ENCODE data around the gene RPA3. TPM values are rescaled to one million over a fixed set of nuclear protein-coding genes. Genes with fewer than 3 reads are reported as not detected.

RPA3 gene
- total RNA-seq, 1 experiment from 2014 or later, result 52.7 TPM

GRCh38 chr7:7614018-7614741 is 104.2 kb downstream of the RPA3 start:
- DNase-seq (ENCODE audit: extremely low read depth, low read depth), result no peak

DNA sequence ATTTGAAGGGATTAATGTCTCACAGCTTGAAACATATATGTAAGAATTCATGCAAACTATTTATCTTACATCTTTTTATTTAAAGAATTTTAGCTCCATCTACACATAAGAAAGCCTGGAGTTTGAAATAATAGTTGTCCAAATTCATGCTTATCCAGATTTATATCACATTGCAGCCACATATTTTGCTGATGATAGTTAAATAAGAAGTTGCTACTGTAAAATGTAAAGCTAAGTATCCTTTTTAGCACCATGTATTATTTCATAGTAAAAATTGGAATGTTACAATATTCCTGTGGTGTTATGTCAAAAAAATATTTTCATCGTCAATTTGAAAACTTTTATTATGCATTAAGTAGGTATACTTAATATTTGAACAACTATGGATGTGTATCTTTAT is 105.2 kb downstream of the RPA3 start:
- DNase-seq (ENCODE audit: extremely low read depth, low read depth), result no peak

DNA sequence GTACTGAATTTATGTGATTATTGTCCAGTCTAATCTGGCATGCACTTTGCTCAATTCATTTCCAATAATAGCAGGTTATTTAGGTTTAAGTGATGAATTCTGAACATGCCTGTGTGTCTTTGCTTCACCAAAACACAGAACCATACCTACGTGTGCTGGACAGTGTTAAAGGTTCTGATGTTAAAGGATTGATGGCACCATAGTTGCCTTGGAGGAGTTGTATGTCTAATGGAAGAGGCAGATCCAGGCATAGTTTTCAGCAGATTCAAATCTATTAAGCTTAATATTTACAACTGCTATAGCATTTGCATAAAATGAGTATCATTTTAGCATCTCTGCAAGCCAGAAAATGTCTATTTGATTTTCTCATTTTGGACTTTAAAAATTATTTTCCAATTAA is 105.9 kb downstream of the RPA3 start:
- DNase-seq (ENCODE audit: extremely low read depth, low read depth), result no peak

DNA sequence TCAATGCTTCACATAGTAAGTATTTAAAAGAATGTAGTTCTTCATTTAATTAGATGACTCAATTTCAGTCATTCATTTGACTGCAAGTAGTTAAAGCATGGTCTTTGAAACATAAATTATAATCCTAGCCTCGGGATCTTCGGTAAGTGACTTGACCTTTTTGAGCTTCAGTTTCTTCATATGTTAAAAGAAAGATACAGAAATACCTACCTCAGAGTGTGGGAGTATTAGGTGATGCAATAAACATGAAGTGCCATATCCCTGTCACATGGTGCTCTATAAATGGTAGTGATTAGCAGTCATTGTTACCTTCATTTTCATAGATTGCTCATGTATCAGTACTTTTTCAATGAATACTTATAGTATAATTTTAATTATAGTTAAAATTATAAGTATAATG is 109.1 kb downstream of the RPA3 start:
- DNase-seq (ENCODE audit: extremely low read depth, low read depth), result no peak

DNA sequence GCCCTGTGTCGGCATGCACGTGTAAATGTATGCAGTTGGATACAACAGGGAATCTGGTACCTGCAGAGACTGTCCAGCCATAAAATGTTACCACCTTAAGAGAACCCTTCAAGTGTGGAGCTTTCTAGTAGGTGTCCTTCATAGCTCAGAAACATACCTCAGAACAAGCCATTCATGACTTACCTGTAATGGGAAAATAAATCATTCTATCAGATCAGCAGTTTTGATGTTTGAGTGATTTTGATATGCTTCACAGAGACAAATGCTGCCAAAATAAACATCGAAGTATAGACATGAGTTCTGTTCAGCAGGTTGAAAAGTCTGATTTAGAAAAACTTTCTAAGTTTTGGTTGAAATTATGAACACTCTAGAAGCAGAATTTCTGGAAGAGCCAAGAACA is 111.4 kb downstream of the RPA3 start:
- no peak for DNase-seq (ENCODE audit: extremely low read depth, low read depth)

DNA sequence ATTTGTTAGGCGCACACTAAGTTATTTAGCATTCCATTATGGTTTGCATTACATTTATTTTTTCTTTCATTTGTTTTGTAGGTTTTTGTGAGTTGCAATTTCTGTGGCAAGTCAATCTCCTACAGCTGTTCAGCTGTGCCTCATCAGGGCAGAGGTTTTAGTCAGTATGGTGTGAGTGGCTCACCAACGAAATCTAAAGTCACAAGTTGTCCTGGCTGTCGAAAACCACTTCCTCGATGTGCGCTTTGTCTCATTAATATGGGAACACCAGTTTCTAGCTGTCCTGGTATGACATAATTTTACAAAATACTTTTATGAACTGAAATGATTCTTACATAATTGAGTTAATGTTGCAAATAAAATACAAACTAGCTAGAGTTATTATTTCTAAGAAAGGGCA is 122.2 kb downstream of the RPA3 start:
- DNase-seq (ENCODE audit: extremely low read depth, low read depth), result no peak

DNA sequence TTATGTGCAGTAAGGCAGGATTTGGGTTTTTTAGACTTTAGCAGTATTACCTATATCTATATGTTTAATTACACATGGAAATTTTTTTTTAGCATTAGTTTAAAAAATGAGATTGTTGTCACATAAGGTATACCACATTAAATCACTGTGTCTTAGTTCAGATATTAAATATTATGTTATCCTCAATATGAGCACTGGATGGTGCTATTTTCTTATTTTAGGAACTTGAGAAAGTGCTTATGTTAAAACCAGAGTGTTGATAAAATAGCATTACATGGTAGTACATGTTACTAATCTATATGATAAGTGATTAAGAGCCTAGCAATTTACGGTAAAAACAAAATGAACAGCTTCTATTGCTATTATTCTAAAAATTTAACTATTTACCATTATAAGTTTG is 123.0 kb downstream of the RPA3 start:
- peak; percentile 29 for DNase-seq (ENCODE audit: extremely low read depth, low read depth)

Other genes with a start within 250 kb of the RPA3 start
- gene COL28A1, start 182.7 kb downstream of the RPA3 start, total RNA-seq (2014; rRNA removed; shearing (Covaris generic)), result 0.12 and 0.29 TPM in 2 replicates
- gene MIOS, start 151.7 kb downstream of the RPA3 start, total RNA-seq (2014; rRNA removed; shearing (Covaris generic)), result 49.7 and 61.5 TPM in 2 replicates
- gene UMAD1, start 77.9 kb downstream of the RPA3 start, total RNA-seq (2014; rRNA removed; shearing (Covaris generic)), result 24.0 and 26.0 TPM in 2 replicates